ENCODE measurements around the gene BCKDK.

DNA sequence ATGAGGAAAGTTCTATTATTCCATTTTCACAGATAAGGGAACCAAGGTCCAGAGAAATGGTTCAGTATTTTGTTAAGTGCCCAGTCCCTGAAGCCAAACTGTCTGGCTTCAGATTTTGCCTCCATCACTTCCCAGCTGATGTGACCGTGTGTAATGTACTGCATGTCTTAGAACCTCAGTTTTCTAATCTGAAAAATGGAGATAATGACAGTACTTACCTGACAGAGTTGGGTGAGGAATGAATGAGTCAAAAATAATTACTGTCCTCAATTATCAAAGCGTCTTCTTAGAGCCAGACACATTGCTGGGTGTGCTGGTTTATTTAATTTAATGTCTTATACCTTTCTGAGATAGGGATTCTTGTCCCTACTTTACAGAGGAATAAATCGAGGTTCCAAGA, 40.8 kb upstream of the BCKDK start:
- TF ChIP-seq ARNT (IDR thresholded peaks at IDR 0.05), result no peak
- TF ChIP-seq SUZ12 (IDR thresholded peaks at IDR 0.05), result no peak
- no peak for TF ChIP-seq PKNOX1 (IDR thresholded peaks at IDR 0.05)
- no peak for TF ChIP-seq LEF1 (IDR thresholded peaks at IDR 0.05; ENCODE audit: borderline replicate concordance)
- no peak for TF ChIP-seq ELF4 (IDR thresholded peaks at IDR 0.05)
- TF ChIP-seq SP1 (IDR thresholded peaks at IDR 0.05), result no peak
- TF ChIP-seq FOXK2 (IDR thresholded peaks at IDR 0.05), result no peak

Data from HEK293T (cell line).